CD4-positive, alpha-beta T cell treated with Interleukin-4 for 1 hour (primary cell): ENCODE measurements around the gene LBP.
"Not testable (repeated sequence)": the region's sequence is repeated elsewhere in the genome, so short reads cannot be mapped to it uniquely, and the experiment has no call there.

Experiments
- DNase-seq, 2 donors: peaks; one replicate each; pipeline ENCODE4 v3.0.0-alpha.2; 2020 to 2022

The LBP gene, protein sequence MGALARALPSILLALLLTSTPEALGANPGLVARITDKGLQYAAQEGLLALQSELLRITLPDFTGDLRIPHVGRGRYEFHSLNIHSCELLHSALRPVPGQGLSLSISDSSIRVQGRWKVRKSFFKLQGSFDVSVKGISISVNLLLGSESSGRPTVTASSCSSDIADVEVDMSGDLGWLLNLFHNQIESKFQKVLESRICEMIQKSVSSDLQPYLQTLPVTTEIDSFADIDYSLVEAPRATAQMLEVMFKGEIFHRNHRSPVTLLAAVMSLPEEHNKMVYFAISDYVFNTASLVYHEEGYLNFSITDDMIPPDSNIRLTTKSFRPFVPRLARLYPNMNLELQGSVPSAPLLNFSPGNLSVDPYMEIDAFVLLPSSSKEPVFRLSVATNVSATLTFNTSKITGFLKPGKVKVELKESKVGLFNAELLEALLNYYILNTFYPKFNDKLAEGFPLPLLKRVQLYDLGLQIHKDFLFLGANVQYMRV

DNA sequence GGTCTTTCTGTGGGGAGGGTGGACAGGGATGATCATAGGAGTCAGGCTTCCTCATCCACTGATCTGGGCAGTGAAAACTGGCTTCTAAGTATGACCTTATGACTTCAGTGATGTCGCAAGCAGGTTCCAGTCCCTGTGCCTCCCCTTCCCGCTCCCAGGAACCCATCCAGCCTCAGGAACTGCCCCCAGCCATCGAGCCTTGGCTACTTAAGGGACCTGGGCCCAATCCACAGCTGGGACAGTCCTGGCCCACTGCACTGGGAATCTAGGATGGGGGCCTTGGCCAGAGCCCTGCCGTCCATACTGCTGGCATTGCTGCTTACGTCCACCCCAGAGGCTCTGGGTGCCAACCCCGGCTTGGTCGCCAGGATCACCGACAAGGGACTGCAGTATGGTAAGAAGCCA lies at the start of gene LBP:
TSS of gene LBP (plus strand) at position 236 of the 405 bp plus-strand sequence. CDS start at position 271, 35 bp downstream.
- no peak for DNase-seq

DNA sequence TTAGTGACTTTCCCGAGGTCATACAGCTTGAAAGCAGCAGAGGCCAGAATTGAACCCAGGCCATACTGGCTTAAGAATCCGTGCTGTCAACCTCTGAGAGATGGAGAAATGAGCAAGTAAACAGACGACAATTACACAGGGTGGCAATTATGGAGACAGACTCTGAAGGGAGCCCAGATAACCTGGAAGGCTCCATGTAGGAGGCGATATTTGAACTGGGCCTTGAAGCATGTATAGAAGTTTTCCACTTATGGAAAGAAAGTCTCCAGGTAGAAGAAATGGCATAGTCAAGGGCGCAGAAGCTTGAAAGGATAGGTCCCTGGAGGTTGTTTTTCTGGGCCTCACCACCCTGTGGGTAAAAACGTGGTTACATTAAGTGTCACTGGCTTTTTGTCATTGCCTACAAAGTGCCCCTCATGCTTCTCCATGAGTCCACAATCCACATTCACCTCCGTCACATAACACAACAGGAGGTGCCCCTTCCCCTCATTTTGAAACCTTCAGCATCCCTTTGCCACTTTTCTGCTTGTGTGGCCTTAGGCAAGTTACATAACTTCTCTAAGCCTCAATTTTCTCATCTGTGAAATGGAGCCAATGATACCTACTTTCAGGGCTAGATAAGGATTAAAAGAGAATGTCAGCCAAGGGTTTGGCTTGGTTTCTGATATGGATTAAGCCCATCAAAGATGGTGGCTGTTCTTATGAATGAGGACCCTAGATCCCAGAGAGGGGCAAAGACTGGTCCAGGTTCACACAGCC lies 48.2 kb upstream of the LBP start:
- no peak for DNase-seq

DNA sequence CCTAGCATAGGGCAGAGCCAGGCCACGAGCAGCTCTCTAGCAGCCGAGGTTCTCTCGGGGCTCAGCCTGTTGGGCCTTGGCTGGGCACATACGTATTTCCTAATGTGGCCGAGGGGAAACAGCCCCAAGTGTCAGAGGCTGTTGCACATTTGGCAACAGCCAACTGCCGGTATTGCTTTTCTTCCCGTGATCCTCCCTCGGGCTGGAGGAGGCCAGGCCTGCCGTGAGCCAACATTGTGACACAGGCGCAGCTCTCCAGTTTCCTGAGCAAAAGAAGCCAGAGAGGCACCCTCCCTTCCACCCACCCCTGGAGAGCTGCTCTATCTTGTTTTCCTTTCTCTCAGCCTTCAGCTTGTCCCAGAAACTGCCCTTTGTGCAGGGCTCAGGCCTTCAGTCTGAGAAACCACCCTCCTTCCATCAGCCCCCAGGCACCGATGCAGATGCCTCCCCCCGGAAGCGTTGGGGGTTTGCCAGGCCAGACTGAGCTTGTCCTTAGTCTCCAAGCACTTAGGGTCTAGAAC lies 47.5 kb upstream of the LBP start:
- peak in 1 of 2 donors; percentile 43 for DNase-seq

DNA sequence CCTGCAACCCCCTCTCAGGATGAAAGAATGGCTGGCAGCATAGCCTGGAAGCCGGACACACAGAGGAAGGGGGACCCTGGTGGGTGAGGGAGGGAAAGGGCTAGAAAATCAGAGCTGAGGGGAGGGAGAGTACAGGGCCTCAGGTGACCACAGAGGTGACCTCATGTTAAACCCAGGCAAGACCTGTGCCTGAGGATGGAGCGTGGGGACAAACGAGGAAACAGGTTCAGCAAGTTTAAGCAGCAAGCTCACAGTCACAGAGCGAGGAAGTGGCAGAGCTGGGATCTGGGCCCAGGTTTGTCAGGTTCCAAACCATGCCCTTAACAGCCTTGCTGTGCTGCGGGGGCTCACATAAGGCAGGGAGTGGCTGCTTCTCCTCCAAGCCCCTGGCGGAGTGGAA lies 46.3 kb upstream of the LBP start:
- no peak for DNase-seq

DNA sequence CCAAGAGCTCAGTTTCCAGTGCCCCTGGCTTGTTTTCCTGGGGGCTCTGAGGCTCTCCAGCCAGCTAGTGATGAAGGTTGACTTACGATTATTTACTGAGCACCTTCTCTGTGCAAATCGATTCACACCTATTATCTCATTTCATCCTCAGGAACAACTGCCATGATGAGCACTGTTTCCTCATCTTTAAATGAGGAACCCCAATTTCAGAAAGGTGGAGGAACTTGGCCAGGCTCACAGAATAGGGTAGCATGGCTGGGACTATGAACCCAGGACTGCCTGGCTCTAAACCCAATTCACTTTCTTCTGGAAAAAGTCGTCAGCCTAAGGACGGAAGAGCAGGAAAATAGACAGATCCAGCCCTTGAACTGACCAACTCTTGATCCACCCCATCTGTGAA lies 45.8 kb upstream of the LBP start:
- no peak for DNase-seq

DNA sequence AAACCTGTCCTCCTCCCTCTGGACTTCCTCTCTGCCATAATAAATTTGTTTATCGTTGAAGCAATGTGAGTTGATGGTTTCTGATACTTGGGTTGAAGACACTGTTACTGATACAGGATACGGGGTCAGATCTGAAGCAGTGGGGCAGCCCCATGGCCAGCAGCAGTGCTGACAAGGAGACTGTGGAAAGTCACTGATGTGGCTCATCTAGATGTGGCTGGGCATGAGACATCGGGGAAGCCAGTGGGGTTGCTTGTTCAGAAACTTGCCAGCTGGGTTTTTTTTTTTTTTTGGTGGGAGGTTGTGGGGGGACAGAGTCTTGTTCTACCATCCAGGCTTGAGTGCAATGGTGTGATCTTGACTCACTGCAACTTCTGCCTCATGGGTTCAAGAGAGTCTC lies 45.0 kb upstream of the LBP start:
- no peak for DNase-seq

DNA sequence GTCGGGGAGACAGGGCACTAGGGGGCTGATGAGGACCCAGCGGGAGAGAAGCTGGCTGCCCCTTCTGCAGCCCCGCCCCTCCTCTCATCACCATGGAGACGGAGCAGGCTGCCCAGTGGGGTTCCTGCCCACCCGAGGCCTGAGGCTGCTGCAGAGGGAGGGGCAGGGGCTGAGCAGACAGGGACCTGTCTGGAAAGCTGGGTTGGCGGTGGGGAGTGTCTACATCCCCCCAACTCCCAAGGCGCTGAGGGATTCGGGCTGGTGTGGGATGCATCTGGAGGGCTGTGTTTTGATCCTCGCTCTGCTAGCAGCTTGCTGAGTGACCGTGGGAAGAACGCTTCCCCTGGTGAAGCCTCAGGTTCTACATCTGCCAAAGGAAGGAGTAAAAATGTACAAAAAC lies 43.5 kb upstream of the LBP start:
- no peak for DNase-seq

DNA sequence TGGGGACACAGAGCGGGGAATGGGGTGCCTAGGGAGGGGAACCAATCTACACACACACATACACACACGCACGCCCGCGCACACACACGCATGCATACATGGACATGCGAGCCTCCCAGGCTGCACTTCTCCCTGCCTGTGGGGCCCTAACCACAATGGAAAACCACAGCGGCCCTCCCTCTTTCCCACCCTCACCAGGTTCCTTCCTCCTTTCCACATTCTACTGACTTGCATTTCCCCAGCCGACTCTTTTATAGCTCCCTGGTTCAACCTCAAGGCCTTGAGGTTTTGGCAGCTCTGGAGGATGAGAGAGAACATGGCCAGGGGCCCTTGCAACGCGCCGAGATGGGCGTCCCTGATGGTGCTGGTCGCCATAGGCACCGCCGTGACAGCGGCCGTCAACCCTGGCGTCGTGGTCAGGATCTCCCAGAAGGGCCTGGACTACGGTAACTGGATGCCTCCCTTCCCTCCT lies 42.3 kb upstream of the LBP start, which contains the start of gene BPI:
TSS of gene BPI (plus strand) at position 249 of the 472 bp plus-strand sequence. CDS start at position 317, 68 bp downstream.
- peak in 1 of 2 donors; percentile 54 for DNase-seq

DNA sequence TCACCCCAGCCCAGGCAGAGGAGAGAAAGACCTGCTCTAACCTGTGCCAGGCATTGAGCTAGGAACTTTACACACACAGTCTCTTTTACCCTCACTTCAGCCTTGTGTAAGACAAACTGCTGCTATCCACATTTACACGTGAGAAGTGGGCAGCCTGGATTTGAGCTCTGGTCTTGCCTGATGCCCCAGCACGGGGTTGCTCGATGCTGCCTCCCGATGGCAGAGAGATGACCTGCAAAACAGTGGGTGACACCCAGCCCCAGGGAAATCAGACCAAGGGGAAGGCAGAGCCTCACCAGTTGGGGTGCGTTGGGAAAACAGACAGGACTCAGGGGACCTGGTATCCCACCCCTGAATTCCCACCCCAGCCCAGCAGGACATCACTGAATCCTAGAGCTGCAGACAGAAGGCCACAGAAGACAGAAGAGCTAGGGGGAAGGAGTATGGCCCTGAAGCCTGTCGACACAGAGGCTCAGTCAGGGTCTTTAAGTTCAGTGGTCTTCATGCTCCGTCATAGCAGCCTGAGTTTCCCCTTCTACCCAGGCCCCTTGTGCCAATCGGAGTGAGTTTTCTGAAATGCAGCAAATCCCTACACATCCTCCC lies 41.3 kb upstream of the LBP start:
- DNase-seq, result peak in 1 of 2 donors; percentile 52

DNA sequence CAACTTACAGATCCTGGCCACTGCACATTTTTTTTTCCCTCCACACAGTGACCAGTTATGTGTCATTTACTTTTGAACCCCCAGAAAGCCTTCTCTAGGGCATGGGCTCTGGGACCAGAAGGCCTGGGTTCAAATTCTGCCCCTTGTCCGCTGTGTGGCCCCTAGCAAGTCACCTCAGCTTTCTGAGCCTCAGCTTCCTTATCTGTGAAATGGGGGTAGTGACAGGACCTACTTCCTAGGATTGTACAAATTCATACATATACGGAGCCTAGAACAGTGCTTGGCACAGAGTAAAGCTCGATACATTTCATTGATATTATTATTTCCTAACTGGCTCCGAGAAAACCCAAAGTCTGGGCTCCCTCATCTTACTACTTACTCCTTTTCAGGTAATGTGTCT lies 40.7 kb upstream of the LBP start:
- no peak for DNase-seq

DNA sequence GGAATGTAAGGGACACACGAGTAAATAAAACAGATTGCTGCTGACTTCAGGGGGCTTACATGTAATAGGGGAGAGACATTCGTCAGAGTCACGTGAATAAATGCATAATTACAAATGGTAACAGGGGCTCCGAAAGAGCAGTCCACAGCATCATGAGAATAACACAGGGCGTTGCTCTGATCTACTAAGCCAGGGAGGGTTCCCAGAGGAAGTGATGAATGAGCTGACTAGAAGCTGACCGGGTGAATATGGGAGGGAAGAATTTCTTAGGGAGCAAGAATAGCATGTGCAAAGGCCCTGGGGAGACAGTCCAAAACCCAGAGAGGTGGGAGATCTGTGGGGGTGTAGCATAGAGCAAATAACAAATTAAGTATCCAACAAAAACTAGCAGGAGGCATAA lies 39.9 kb upstream of the LBP start:
- DNase-seq, result no peak

DNA sequence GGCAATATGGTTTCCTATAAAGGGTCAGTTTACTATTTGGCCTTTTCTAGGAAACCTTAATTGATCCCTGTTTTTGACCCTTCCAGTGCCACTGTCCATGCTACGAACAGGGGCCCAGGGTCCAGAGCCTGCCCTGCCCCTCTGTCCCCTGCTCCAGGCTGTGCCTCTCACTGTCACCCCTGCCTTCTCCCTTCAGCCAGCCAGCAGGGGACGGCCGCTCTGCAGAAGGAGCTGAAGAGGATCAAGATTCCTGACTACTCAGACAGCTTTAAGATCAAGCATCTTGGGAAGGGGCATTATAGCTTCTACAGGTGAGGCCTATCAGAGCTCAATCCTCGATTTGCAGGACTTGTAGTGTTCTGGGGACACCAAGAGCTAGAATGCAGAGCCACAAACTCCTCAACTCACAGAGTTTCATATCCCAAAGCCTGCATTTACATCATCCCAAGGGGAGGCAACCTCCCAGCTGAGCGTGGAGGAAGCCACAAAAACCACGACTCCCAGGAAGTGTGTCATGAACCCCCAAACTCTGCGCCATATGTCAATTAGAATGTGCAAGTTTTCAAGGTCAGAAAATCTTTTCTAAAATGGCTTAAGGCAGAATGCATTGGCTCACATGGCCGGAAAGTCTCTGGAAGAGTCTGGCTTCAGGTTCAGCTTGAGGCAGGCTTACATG lies 38.8 kb upstream of the LBP start:
- no peak for DNase-seq

DNA sequence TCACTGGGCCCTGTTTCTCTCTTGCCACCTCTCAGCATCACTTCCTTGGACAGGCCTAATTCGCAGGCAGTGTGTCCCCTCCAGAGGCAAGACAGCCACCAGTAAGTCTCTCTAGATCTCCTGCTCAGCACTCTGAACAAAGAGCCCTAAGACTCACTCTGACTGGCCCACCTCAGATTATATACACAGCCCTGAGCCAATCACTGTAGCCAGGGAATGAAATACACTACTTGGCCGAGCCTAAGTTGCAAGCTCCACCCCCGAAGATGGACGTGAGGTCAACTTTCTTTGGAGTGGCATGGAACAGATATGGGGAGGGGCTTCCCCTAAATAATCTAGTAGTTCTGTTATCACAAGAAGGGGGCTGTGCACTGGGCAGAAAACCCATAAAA lies 38.2 kb upstream of the LBP start:
- DNase-seq, result no peak

DNA sequence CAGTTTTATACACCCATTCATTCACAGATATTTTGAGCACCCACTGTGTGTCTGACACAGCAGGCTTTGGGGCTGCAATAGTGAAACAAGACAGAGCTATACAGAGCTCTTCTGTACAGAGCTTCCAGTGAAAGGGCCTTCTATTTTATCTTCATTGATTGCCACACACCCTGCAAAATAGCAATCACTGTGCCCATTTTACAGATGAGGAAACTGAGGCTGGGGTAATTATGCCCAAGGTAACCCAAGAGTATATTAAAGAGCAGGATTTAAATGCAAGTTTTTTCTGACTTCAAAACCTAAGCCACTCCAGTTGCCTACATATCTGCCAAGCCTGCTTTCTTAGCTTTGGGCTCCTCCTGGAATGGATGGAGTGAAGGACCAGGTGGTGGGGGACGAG lies 37.8 kb upstream of the LBP start:
- no peak for DNase-seq

DNA sequence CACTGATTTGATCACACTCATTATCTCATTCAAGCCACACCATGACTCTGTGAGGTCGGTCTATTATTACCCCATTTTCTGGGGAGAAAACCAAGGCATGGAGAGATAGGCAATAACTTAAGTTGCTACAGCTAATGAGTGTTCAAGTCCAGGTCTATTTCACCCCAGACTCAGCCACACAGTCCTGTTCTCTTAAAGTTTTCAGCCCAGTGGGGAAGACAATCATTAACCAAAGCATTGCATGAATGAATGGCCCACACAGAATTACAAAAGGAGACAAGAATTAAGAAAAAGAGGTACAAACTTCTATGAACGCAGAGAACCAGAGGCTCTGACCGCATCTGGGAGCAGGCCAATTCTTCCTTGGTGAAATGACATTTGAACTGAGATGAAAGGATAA lies 35.2 kb upstream of the LBP start:
- DNase-seq, result no peak

DNA sequence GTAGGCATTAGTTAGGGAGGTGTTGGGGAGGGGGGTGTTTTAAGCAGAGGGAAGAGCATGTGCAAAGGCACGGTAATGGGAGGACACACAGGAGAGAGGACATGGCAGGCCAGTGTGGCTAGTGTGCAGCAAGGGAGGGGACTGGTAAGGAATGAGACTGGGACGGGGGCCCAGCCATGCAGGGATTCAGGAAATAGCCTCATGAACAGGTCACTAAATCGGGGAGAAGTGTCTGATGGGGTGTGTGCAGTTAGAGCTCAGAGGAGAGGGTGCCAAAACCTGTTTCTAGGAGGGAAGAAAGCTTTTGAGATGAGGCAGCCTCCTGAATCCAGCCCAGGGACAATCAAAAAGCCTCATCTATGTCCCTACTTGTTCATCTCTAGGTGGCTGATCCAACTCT lies 34.8 kb upstream of the LBP start:
- no peak for DNase-seq

DNA sequence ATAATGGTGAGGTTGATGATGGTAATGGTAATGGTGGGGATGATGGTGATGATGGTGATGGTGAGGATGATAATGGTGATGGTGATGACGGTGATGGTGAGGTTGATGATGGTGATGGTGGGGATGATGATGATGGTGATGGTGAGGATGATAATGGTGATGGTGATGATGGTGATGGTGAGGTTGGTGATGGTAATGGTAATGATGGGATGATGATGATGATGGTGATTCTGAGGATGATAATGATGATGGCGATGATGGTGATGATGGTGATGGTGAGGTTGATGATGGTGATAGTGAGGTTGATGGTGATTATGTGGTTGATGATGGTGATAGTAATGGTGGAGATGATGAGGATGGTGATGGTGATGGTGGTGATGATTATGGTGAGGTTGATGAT lies 32.6 kb upstream of the LBP start:
- DNase-seq, result no peak

DNA sequence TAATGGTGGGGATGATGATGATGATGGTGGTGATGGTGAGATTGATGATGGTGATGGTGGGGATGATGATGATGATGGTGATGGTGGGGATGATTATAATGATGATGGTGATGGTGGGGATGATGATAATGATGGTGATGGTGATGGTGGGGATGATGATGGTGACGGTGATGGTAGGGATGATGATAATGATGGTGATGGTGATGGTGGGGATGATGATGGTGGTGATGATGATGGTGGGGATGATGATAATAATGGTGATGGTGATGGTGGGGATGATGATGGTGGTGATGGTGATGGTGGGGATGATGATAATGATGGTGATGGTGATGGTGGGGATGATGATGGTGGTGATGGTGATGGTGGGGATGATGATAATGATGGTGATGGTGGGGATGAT lies 31.9 kb upstream of the LBP start:
- not testable (repeated sequence) for DNase-seq

DNA sequence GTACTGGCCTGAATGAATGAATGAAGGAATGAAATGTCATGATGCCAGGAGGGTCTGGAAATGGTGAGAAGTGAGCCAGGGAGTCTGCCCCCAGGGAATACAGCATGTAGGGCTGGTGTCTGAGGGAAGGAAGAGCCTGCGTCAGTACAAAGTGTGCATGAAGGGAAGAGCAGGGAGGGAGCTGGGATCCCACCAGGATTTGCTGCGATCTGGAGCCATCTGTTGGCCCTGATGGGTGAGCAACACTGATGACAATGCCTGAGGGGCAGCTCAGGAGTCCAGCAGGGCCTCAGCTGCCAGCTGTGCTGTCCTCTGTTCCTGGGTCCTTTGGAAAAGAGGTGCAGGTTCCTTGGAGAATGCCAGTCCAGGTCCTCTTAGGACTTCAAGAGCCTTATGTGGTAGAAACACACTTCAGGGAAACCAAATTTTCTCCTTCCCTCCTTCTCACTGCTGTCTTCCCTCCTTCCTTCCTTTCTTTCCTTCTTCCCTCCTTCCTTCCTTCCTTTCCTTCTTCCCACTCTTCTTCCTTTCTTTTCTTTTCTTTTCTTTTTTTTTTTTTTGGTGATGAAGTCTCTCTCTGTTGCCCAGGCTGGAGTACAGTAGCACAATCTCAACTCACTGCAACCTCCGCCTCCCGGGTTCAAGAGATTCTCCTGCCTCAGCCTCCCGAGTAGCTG lies 30.9 kb upstream of the LBP start:
- DNase-seq, result no peak

DNA sequence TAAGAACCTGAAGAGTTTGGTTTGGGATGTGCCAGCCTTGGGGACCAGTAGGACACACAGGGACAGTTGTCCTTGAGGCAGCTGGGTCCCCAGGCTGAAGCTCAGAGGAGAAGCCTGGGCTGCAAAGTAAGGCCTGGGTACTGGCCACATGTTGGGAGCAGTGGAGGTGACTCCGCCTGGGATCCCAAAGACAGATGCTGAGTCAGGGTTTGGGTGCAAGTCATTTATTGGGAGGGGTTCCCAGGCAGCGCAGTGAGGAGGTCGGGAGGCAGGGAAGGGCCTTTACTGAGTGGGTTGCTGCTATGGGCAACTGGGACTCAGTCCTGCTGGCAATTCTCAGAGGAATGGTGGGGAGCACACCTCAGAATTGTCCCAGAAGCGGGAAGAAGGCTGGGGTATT lies 29.9 kb upstream of the LBP start:
- no peak for DNase-seq

DNA sequence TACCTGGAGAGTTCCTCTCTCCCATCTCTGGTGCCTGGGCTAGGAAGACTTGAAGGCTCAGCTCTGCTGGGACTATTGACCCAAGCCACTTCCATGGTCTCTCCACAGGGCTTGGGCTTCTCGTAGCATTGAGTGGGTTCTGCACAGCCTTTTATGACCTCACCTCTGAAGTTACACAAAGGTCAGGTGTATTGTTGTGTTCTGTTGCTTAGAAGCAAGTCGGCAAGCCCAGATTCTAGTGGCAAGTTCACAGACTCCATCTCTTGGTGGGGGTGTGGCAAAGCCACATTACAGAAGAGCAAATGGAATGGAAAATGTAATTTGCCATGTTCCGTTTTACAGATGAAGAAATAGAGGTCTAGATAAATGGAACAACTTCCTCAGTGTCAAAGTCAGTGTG lies 28.9 kb upstream of the LBP start:
- DNase-seq, result no peak

DNA sequence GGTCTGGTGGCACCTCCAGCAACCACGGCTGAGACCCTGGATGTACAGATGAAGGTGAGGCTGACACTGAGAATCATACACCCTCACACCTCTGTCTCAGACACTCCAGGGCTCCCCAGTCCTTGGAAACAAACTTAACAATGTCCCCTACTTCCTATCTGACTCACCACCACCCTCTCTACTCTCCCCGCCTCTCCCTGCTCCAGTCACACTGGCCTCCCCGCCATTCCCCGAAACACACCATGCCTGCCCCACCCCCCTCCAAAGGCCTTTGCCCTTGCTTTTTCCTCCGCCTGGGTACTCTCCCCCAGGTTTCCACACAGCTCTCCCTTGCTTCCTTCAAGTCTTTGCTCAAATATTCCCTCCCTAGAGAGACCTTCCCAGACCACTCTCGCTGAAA lies 26.1 kb upstream of the LBP start:
- no peak for DNase-seq
